HG03558 (cell line): Measurements from ENCODE around the gene CAPZB.
A peak's percentile ranks its signal among the peaks of the same experiment; 100 is the strongest.

ENCODE experiments used
- ATAC-seq: cut with Tn5 transposase; IDR thresholded peaks from one replicate; pipeline ENCODE4 v1.9.1; 2021; ENCODE audit warnings: moderate number of reproducible peaks; ENCODE audit not compliant: unreplicated experiment; ENCODE audit errors: extremely low read depth

CAPZB gene

GRCh38 chr1:19391596-19391981 lies 93.8 kb downstream of the CAPZB start:
- ATAC-seq = no peak

DNA sequence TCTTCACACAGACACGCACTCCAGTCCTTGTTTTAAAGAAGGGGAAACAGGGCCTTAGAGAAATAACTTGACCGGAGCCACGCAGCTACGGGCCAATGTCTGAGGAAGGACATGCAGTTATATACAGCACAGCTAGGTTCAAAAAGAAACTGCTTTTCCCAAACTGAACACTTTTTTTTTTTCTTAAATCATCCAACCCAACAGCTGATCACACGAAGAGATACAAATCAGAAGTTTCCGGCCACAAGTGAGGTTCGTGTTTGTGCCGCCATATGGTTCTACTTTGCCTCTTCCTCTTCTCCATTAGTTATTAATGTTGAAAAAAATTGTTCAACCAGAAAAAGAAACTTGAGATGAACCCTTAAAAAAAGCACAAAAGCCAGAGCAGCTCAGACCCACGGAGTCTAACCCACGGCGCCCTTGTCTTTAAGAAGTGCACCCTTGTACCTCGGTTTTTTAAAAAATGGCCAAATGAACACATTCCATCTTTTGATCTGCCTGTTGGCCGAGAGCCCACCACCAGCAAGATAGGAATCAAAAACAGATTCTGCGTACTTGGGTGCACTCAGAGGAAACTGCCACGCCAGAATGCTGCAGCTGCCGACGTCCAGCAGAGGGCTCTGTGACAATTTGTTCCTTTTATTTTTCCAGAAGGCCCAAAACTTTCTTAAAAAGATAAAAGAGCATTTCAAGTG lies 94.3 kb downstream of the CAPZB start:
- ATAC-seq = peak; percentile 30

- no peak for ATAC-seq
Measured at GRCh38 chr1:19390166-19390850, 95.0 kb downstream of the CAPZB start.

GRCh38 chr1:19388980-19389379 lies 96.4 kb downstream of the CAPZB start:
- no peak for ATAC-seq

DNA sequence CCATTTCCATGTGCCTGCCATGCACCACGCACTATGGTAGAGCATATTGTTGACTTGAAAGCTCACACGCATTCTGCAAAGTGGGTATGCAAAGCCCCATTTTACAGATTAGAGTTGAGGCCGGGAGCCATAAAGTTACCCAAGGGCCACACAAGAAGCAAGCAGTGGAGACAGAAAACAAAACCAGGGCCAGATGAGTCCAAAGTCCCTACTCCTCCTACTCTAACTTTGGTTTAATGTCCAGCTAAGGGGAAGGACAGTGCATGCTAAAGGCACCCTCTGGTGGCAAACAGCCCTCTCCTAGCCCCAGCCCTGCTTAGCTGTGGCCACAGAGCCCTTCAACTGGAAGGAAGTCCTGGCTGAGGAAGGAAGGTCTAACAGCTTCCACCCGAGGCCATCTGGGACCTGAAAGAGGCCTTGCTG lies 98.3 kb downstream of the CAPZB start:
- no peak for ATAC-seq

- ATAC-seq = no peak
Measured at GRCh38 chr1:19385869-19386591, 99.3 kb downstream of the CAPZB start.

DNA sequence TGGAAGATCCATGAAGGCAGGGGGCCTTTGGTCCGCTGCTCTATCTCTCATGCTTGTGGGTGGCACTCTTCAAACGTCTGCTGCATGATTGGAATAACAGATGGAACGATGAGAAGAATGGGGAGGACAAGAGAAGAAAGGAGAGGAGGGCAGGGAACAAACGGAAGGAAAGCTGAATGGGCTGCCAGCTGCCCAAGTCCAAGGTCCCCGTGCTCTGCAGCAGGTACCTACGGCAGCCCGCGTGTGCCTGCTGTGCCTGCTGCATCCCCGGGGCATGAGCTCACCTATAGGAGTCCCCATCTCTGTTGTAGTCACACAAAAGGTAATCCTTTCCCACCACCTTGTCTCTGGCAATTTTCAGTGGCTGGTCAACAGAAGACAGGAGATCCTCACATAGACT lies 100.1 kb downstream of the CAPZB start:
- ATAC-seq = no peak

GRCh38 chr1:19384772-19385187 lies 100.6 kb downstream of the CAPZB start:
- no peak for ATAC-seq

DNA sequence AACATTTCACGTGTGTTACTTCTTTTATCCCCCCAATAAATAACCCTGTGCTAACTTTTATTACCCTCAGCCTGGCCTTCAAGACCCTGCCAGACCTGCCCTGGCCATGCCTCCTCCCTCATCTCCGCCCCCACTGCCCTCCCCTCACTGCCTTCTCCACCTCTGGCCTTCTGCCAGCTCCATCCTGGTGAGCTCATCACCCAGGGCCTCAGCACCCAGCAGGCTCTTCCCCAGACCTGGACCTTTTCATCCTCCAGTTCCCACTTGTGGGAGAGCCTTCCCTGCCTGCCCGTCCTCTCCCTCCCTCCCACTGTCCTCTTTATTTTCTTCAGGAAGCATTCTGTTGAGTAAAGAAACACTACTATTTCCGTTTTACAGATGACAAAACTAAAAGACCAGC lies 101.2 kb downstream of the CAPZB start:
- no peak for ATAC-seq

DNA sequence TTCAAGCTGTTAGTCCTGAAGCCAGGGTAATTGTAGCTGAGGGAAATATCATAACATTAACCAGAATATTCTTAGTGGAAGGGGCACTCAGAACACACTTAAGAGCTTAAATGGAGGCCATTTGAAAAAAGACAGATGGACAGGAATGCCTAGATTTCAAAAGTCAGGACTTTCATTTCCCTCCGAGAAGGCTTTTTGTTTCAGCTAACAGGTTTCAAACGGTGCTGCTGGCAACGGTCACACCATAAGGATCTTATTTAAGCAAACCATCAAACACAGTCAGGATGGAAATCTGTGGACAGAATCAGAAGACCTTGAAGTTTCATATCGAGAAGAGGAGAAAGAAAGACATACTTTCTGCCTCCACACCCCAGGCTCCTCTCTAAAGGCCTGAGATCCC lies 103.1 kb downstream of the CAPZB start:
- no peak for ATAC-seq

- no peak for ATAC-seq
Measured at GRCh38 chr1:19381261-19381660, 104.1 kb downstream of the CAPZB start.

DNA sequence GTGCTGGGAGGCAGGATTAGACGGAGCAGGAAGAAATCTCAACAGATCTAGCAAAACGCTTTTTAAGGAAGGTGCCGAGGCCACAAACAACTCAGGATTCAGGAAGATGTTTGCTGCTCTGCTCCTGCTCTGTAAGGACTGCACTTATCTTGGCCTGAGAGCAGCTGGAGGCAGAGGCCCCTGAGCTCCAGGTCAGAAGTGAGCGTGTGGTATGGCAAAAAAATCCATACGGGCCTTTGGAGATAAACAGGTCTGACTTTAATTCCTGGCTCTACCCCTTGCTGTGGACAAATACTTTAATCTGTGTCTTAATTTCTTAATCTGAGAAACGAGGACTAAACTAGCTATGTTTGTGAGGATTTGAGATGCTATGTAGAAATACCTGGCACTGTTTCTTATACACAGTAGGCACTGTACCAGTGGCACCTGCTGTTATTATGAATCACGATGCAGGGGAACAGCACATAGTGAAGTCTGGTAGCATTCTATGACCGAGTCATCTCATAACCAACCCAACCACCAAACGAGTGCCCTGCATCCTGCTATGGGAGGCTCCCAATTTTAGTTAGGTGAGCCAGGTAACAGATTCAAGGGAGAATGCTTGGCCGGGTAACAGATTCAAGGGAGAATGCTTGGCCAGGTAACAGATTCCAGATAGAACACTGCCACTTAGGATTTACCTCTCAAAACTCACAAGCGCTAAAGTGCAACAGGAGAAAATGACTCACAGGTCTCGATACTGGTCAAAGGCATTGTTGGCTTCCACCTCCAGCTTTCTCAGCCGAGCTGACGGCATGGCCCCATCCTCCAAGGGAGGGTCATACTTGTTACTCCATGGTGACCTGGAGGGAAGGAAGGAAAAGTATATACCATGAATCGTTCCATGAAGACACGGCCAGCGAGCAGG lies 107.3 kb downstream of the CAPZB start:
- ATAC-seq = no peak

GRCh38 chr1:19376428-19377372 lies 108.6 kb downstream of the CAPZB start:
- ATAC-seq = no peak

DNA sequence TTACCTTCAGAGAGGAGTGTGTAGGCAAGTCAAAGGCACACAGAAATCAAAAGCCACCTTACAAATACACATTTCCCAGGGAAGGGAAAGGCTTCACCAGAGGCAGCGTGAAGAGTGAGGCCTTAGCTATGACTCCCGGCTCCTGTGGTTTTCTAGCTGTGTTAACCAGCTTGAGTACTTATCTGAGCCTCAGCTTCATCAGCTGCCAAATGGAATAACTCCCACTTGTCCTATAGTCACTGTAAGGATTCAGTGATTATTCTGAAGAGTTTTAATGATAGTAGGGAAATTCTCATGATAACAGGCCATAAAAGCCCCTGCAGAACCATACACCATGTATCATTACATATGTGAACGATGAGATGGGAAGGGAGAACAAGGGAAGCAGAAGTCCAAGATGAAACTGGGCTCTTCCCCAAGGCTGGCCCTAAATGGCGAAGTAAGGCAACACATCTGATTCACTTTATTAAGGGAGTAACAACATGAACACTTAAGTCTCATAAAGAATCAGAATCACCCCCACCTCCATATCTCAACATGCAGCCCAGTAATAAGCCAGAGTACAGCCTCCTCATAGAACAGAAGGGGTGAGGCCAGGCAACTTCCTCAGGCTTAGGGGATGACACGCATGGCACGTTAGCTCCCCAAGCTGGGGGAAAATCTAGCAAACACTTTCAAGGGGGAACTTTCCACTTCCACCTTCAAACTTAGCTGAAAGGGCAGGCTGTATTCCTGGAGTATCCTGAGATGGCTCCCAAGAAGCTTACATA lies 109.5 kb downstream of the CAPZB start:
- ATAC-seq = no peak

DNA sequence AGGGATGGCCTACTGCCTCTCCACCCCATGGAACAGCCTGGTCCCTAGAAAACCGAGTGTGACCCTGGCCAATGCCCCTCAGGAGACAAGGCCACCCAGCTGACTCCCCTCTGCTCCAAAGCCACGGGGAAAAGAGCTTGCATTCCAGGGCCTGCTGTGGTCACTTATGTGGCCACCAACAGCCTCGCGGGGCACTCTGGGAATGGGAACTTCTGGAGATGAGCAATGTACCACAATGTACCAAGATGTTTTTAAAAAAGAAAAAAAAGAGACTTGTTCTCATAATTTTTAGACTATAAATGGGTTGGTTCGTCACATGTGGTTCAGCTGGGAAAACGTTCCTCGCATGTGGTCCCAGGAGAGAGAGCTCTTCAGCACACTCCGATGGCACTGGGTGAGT lies 110.4 kb downstream of the CAPZB start:
- ATAC-seq = no peak

- no peak for ATAC-seq
Measured at GRCh38 chr1:19374083-19374801, 111.1 kb downstream of the CAPZB start.

- ATAC-seq = no peak
Measured at GRCh38 chr1:19373211-19374082, 111.9 kb downstream of the CAPZB start.
